Measurements from ENCODE around the gene ITGA2. TPM values are rescaled to one million over a fixed set of nuclear protein-coding genes. Genes with fewer than 3 reads are reported as not detected.
"Not testable (repeated sequence)": the region's sequence is repeated elsewhere in the genome, so short reads cannot be mapped to it uniquely, and the experiment has no call there.

ITGA2 gene
- total and polyA plus RNA-seq, 3 donors from 2014 or later = 0.90 to 1.7 (median 1.0) TPM

- peak; percentile 25 for DNase-seq
- Histone ChIP-seq H3K36me3 (ENCODE audit: low read depth, missing control alignments) (no peaks in the 10 kb centered on the region), H3K9me3 (no peaks in the 10 kb centered on the region), H3K4me1 (peaks cover 7% of the 10 kb centered on the region), H3K4me3 (peak overlapping the region; percentile 59 to 84), H3K27me3 (no peaks in the 10 kb centered on the region), H3K27ac (peak overlapping the region; percentile 78 to 79)
- intact Hi-C loops (cut with DNase I; ENCODE audit: low total_unique reads) = loop anchor here (10.0 kb wide), 1 partner anchor 154 kb away; no protein-coding TSS in a partner anchor
- TF ChIP-seq POLR2A (IDR thresholded peaks at IDR 0.05) = no peak
- no peak for TF ChIP-seq CTCF (IDR thresholded peaks at IDR 0.05)
- WGBS, 2 donors = 0 to 1% methylated on average over 11 of the region's 11 CpGs
Observed at GRCh38 chr5:53109056-53109442, 119.9 kb downstream of the ITGA2 start.

- peak; percentile 91 for DNase-seq
- intact Hi-C loops (cut with DNase I; ENCODE audit: low total_unique reads) = loop anchor here (10.0 kb wide), 1 partner anchor 155 kb away; no protein-coding TSS in a partner anchor
Observed at GRCh38 chr5:53109443-53110127, 120.4 kb downstream of the ITGA2 start, which contains the start of gene MOCS2. Gene MOCS2, minus strand, starts transcription at chr5:53109757. Its CDS starts 2,583 bp downstream, at chr5:53107174.

GRCh38 chr5:53110156-53110555, 121.0 kb downstream of the ITGA2 start:
- intact Hi-C loops (cut with DNase I; ENCODE audit: low total_unique reads) = no loop called here
- TF ChIP-seq POLR2A (IDR thresholded peaks at IDR 0.05) (no peak), CTCF (IDR thresholded peaks at IDR 0.05) (no peak)
- no peak for DNase-seq
- 14% methylated on average over 6 of the region's 6 CpGs for WGBS, 2 donors
- Histone ChIP-seq H3K4me3 (peak overlapping the region; percentile 59 to 84), H3K27ac (peak overlapping the region; percentile 78 to 79), H3K36me3 (ENCODE audit: low read depth, missing control alignments) (no peaks in the 10 kb centered on the region), H3K9me3 (no peaks in the 10 kb centered on the region), H3K4me1 (peaks cover 7% of the 10 kb centered on the region), H3K27me3 (no peaks in the 10 kb centered on the region)

More at GRCh38 chr5:53109443-53110127, 120.4 kb downstream of the ITGA2 start, which contains the start of gene MOCS2:
- 0 to 1% methylated on average over 29 to 54 of the region's 54 CpGs for WGBS, 2 donors
- Histone ChIP-seq H3K36me3 (ENCODE audit: low read depth, missing control alignments) (no peaks in the 10 kb centered on the region), H3K27ac (peak within 1 kb of the TSS; percentile 78 to 79), H3K9me3 (no peaks in the 10 kb centered on the region), H3K4me1 (peaks cover 7% of the 10 kb centered on the region), H3K4me3 (peak within 1 kb of the TSS; percentile 59 to 84), H3K27me3 (no peaks in the 10 kb centered on the region)
- peak; percentile 39 for TF ChIP-seq POLR2A (IDR thresholded peaks at IDR 0.05)
- TF ChIP-seq CTCF (IDR thresholded peaks at IDR 0.05) = peak in 1 of 3 experiments; percentile 8

GRCh38 chr5:53111139-53111538, 122.0 kb downstream of the ITGA2 start:
- TF ChIP-seq CTCF (IDR thresholded peaks at IDR 0.05) = no peak
- no peak for TF ChIP-seq POLR2A (IDR thresholded peaks at IDR 0.05)
- no peaks in the 10 kb centered on the region for H3K9me3 ChIP-seq
- peaks cover 7% of the 10 kb centered on the region for H3K4me1 ChIP-seq
- intact Hi-C loops (cut with DNase I; ENCODE audit: low total_unique reads) = no loop called here
- WGBS, 2 donors = 87 to 91% methylated on average over 1 of the region's 1 CpG
- H3K27ac ChIP-seq = no peak overlapping the region
- no peak for DNase-seq
- H3K27me3 ChIP-seq = no peaks in the 10 kb centered on the region
- H3K36me3 ChIP-seq (ENCODE audit: low read depth, missing control alignments) = no peaks in the 10 kb centered on the region
- H3K4me3 ChIP-seq = no peak overlapping the region

- H3K9me3 ChIP-seq; intact Hi-C loops (cut with DNase I; ENCODE audit: low total_unique reads); DNase-seq; H3K4me3 ChIP-seq; H3K4me1 ChIP-seq; H3K36me3 ChIP-seq (ENCODE audit: low read depth, missing control alignments); H3K27me3 ChIP-seq; H3K27ac ChIP-seq: not testable (repeated sequence)
- 75 to 84% methylated on average over 6 of the region's 6 CpGs for WGBS, 2 donors
Observed at GRCh38 chr5:53112307-53112706, 123.2 kb downstream of the ITGA2 start.

Data from testis (tissue), 3 donors.